Measurements from ENCODE around the gene CFH. TPM values are rescaled to one million over a fixed set of nuclear protein-coding genes. Genes with fewer than 3 reads are reported as not detected.

Gene CFH
- total RNA-seq, 1 donor from 2014 or later = 252 TPM

- Mint-ChIP-seq H3K4me1 (ENCODE audit: unreplicated experiment) (peaks cover 38% of the 10 kb centered on the region), H3K4me3 (ENCODE audit: unreplicated experiment) (peak overlapping the region; percentile 80), H3K27me3 (ENCODE audit: unreplicated experiment) (no peaks in the 10 kb centered on the region), H3K9me3 (ENCODE audit: unreplicated experiment) (peaks cover 6% of the 10 kb centered on the region), H3K36me3 (ENCODE audit: unreplicated experiment) (peaks cover 1% of the 10 kb centered on the region), H3K27ac (ENCODE audit: unreplicated experiment) (peak overlapping the region; percentile 86)
- no peak for DNase-seq (ENCODE audit: extremely low spot score, unreplicated experiment)
- no peak for TF ChIP-seq CTCF (IDR thresholded peaks at IDR 0.05)
These were observed 764 bp upstream of the CFH start for GRCh38 chr1:196651079-196651478.

- no peak for TF ChIP-seq CTCF (IDR thresholded peaks at IDR 0.05)
- peaks cover 46% of the 10 kb centered on the region for H3K4me1 Mint-ChIP-seq (ENCODE audit: unreplicated experiment)
- no peak for DNase-seq (ENCODE audit: extremely low spot score, unreplicated experiment)
- H3K27me3 Mint-ChIP-seq (ENCODE audit: unreplicated experiment) = no peaks in the 10 kb centered on the region
- H3K9me3 Mint-ChIP-seq (ENCODE audit: unreplicated experiment) = peaks cover 3% of the 10 kb centered on the region
- H3K4me3 Mint-ChIP-seq (ENCODE audit: unreplicated experiment) = peak overlapping the region; percentile 69
- peak overlapping the region; percentile 54 for H3K27ac Mint-ChIP-seq (ENCODE audit: unreplicated experiment)
- H3K36me3 Mint-ChIP-seq (ENCODE audit: unreplicated experiment) = peaks cover 8% of the 10 kb centered on the region
These were observed 2.4 kb downstream of the CFH start for GRCh38 chr1:196654271-196654670.

DNA sequence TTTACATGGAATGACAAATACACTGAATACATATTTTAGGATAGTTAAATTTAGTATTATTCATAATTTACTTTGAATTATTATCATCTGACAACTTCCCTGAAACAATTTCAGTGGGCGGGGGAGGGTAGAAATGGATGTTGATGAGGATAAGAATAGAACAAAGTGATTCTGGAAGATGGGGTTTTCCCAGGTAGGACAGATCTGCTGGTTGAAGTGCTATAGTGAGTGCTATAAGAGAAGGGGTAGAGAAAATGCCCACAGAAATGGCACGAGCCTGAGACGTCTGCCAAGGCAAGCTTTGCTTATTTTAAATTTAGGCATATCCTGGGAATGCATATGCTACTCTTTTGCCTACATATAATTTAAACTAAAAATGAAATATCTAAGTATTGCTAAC lies 3.2 kb downstream of the CFH start:
- no peaks in the 10 kb centered on the region for H3K27me3 Mint-ChIP-seq (ENCODE audit: unreplicated experiment)
- H3K27ac Mint-ChIP-seq (ENCODE audit: unreplicated experiment) = no peak overlapping the region
- H3K4me3 Mint-ChIP-seq (ENCODE audit: unreplicated experiment) = no peak overlapping the region
- H3K9me3 Mint-ChIP-seq (ENCODE audit: unreplicated experiment) = peaks cover 3% of the 10 kb centered on the region
- H3K4me1 Mint-ChIP-seq (ENCODE audit: unreplicated experiment) = peaks cover 52% of the 10 kb centered on the region
- H3K36me3 Mint-ChIP-seq (ENCODE audit: unreplicated experiment) = peaks cover 8% of the 10 kb centered on the region
- no peak for DNase-seq (ENCODE audit: extremely low spot score, unreplicated experiment)
- TF ChIP-seq CTCF (IDR thresholded peaks at IDR 0.05) = no peak

DNA sequence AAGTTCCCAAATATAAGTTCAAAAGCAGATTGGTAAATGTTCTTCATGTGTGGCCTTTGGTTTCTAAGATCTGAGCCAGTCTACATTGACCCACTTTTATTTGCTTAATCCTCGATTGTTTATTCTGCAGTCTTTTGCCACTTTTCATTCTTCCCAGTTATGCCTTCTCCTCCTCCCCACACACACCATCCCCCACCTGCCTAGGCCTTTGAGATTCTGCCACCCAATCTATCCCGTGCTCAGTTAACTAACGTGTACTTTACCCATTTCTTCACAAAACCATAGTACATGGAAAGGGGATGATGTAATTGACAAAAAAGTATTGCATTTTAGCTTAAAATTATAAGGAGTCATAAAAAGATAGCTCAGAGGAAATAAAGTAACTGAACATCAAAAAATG lies 3.7 kb downstream of the CFH start:
- Mint-ChIP-seq H3K27me3 (ENCODE audit: unreplicated experiment) (no peaks in the 10 kb centered on the region), H3K4me3 (ENCODE audit: unreplicated experiment) (no peak overlapping the region), H3K9me3 (ENCODE audit: unreplicated experiment) (peaks cover 3% of the 10 kb centered on the region), H3K27ac (ENCODE audit: unreplicated experiment) (peak overlapping the region; percentile 12), H3K36me3 (ENCODE audit: unreplicated experiment) (peaks cover 8% of the 10 kb centered on the region), H3K4me1 (ENCODE audit: unreplicated experiment) (peaks cover 55% of the 10 kb centered on the region)
- TF ChIP-seq CTCF (IDR thresholded peaks at IDR 0.05) = no peak
- DNase-seq (ENCODE audit: extremely low spot score, unreplicated experiment) = no peak

GRCh38 chr1:196659471-196659870 lies 7.6 kb downstream of the CFH start:
- H3K27ac Mint-ChIP-seq (ENCODE audit: unreplicated experiment) = no peak overlapping the region
- no peak for DNase-seq (ENCODE audit: extremely low spot score, unreplicated experiment)
- H3K4me1 Mint-ChIP-seq (ENCODE audit: unreplicated experiment) = peaks cover 38% of the 10 kb centered on the region
- TF ChIP-seq CTCF (IDR thresholded peaks at IDR 0.05) = no peak
- no peak overlapping the region for H3K4me3 Mint-ChIP-seq (ENCODE audit: unreplicated experiment)
- H3K27me3 Mint-ChIP-seq (ENCODE audit: unreplicated experiment) = no peaks in the 10 kb centered on the region
- H3K36me3 Mint-ChIP-seq (ENCODE audit: unreplicated experiment) = peaks cover 13% of the 10 kb centered on the region
- peaks cover 3% of the 10 kb centered on the region for H3K9me3 Mint-ChIP-seq (ENCODE audit: unreplicated experiment)
